M059J (cell line): ENCODE data around the gene CTDP1. TPM values are rescaled to one million over a fixed set of nuclear protein-coding genes. Genes with fewer than 3 reads are reported as not detected.

Source experiments
- DNase-seq: peaks from one replicate; pipeline ENCODE4 v3.0.0-alpha.2; 2012; ENCODE audit warnings: low read depth
- total RNA-seq: library from RNA; depleted of rRNA; stranded (reverse); fragments of >200 nt; shearing (Covaris generic); gene quantifications from 2 replicates; pipeline ENCODE4 v1.2.3, GENCODE V29; 2014

Gene CTDP1
- total RNA-seq, 1 experiment from 2014 or later = 21.3 TPM

- DNase-seq = peak; percentile 7
Measured at GRCh38 chr18:79765491-79766245, 86.1 kb downstream of the CTDP1 start.

GRCh38 chr18:79766308-79766707 is 86.7 kb downstream of the CTDP1 start:
- DNase-seq = no peak

GRCh38 chr18:79768745-79769144 is 89.1 kb downstream of the CTDP1 start:
- DNase-seq = no peak

GRCh38 chr18:79769698-79770500 is 90.3 kb downstream of the CTDP1 start:
- DNase-seq = no peak

- DNase-seq = no peak
Measured at GRCh38 chr18:79770501-79770815, 90.9 kb downstream of the CTDP1 start.

- DNase-seq = no peak
Measured at GRCh38 chr18:79770826-79771225, 91.2 kb downstream of the CTDP1 start.

GRCh38 chr18:79771446-79772107 is 92.0 kb downstream of the CTDP1 start:
- no peak for DNase-seq

GRCh38 chr18:79772108-79772864 is 92.7 kb downstream of the CTDP1 start:
- no peak for DNase-seq

GRCh38 chr18:79772865-79773696 is 93.5 kb downstream of the CTDP1 start:
- DNase-seq = no peak

- no peak for DNase-seq
Measured at GRCh38 chr18:79774111-79774510, 94.5 kb downstream of the CTDP1 start.

- no peak for DNase-seq
Measured at GRCh38 chr18:79775441-79776221, 96.0 kb downstream of the CTDP1 start.

GRCh38 chr18:79776674-79777073 is 97.1 kb downstream of the CTDP1 start:
- no peak for DNase-seq

GRCh38 chr18:79778291-79778791 is 98.7 kb downstream of the CTDP1 start:
- DNase-seq = no peak

- no peak for DNase-seq
Measured at GRCh38 chr18:79779021-79779699, 99.6 kb downstream of the CTDP1 start.

GRCh38 chr18:79779700-79780190 is 100.1 kb downstream of the CTDP1 start:
- DNase-seq = no peak

- no peak for DNase-seq
Measured at GRCh38 chr18:79780547-79780946, 100.9 kb downstream of the CTDP1 start.

GRCh38 chr18:79781331-79781941 is 101.8 kb downstream of the CTDP1 start:
- peak; percentile 4 for DNase-seq

- no peak for DNase-seq
Measured at GRCh38 chr18:79782566-79783308, 103.1 kb downstream of the CTDP1 start.
